ENCODE measurements around the gene MRO.
"Not testable (repeated sequence)": the region's sequence is repeated elsewhere in the genome, so short reads cannot be mapped to it uniquely, and the experiment has no call there.

The MRO gene

DNA sequence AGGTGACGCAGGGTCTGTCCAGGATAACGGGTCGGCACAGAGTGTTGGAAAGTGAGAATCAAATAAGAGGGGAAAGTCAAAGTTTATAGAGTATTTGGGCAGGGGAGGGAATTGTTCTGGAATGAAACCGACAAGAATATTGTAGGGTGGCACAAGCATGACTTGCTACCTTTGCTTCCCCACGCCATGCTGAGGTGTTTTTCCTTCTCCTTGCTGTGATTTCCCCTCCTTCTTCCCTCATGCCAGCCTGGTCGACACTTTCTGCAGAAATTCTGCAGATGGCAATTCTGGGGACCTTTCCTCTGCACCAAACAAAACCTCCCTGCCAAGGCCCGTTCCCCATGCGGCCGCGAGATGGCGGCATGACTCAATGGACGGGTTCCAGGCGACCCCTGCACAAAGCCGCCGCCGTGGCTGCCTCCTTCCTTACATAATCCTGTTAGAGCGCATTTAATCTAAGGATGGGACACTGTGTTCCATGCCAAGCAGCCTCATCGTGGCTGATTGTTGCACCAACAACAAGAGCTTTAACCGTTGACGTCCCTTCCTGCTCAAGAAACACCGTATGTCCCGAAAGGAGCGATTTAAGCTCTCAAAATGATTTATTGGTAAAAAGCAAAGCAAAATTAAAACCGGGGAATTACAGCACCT, at the start of gene MRO:
Gene MRO (minus strand): TSS at position 289 of the 651 bp plus-strand sequence. CDS start 10,616 bp downstream, outside the sequence.
- peak; percentile 4 for DNase-seq

DNA sequence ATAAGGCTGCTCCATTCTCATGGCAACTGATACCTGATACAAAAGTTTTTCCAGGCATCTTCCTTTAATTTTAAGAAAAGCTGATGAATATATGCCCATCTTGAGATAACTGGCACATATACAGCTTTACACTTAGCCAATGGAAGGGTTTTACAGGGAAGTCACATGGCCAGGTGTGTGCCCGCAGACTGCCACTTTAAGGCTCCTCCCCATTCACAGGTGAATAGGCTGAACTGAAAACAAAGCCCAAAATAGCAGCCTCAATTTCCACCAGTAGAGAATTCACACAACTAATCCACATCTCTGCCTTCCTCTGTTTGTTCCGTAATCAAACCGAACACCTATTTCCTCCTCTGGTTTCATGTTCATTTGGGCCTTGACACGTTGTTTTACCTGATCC, 49.3 kb upstream of the MRO start:
- no peak for DNase-seq

DNA sequence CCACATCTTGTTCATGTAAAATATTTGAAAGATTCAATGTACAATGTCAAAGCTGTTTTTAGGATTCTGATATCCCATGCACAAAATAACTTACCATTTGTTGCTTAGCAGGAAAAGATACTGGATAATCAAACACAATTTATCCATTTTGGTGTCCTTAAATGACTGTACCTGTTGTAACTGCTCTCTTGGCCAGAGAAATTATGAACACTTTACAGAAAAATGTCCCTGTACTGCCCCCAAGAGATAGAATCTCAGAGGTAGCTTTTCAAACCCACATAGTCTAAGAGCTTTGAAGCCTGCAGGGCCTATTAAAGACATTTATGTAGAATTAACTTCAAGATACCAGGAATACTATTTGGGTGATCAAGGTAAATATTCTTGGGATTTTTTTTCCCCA, 46.9 kb upstream of the MRO start:
- DNase-seq = no peak

DNA sequence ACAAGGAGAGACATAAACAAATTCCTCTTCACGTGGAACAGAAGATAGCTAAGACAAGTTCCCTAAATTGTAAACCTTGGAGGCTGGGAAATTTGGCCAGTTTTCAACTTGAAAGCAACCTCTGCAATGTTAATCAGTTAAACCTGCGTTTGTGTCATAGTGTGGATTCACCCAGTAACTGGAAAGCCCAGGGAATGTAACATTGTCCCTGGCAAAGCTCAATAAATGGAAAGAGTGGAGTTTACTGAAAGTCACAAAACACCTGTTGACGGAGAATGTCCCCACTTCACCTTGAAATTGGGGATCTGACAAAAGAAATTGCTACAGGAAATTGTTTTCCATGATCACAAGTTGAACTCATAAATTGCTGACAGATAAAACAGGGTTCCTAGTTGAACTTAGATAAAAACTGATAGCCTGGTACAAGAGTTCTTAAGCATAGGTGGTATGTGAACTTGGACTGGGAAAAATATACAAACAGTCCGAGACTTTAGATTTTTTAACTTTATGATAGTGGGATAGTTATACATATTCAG, 44.1 kb upstream of the MRO start:
- DNase-seq = no peak

DNA sequence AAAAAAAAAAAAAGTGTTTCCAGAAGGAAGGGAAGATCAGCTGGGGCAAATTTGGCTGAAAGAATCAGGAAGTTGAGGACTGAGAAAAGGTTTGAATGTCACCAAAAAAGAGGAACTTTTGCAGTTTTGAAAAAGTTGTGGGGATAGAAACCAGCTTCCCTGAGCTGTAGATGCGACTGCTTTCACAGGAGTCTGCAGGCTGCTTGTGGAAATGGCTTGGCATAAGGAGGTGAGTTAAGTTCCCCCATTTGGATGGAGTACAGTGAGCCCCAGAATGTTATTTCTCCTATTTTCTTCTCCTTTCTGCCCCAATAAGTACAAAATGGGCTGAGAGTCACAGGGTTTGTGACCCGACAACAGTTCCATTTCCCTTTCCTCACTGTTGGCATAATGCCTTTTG, 42.6 kb upstream of the MRO start:
- no peak for DNase-seq

DNA sequence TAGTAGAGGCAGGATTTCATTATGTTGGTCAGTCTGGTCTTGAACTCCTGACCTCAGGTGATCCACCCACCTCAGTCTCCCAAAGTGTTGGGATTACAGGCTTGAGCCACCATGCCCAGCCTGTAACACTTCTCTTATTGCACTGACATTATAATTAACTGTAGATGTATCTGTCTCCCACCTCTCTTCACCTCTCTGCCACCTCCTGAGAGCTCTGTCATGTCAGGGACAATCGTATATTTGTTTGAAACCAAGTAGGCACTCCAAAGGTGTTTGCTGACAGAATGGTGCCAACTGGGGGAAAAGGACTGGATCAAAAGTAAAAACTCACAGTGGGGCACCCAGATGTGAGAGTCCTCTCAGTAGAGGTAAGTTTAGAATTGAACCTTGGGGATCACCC, 41.8 kb upstream of the MRO start:
- DNase-seq = no peak

DNA sequence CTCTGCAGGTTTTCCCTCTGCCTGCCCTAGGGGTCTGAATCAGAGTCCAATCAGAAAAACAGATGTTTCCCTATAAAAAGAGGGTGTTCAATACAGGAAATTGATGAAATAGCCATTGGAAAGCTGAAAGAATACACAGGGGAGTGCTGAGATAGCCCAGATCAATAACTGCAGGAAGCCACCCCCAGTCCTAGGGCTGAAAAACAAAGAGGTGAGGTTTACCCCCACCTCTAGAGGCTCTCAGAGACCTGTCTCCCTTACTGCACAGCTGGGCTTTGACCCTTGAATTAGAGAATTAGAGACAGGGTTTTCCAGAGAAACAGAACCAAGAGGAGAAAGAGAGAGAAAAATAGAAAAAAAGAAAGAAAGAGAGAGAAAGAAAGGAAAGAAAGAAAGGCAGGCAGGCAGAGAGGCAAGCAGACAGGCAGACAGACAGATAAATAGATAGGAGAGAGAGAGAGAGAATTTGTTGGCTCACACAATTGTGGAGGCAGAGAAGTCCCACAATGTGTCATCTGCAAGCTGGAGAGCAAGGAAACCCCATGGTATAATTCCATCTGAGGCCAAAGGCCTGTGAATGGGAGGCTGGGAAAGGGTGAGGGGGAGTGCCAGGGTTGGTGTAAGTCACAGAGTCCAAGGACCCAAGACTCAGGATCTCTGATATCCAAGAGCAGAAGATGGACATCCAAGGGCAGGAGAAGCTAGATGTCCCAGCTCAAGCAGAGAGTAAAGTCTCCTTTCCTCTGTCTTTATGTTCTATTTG, 40.2 kb upstream of the MRO start:
- DNase-seq = no peak

DNA sequence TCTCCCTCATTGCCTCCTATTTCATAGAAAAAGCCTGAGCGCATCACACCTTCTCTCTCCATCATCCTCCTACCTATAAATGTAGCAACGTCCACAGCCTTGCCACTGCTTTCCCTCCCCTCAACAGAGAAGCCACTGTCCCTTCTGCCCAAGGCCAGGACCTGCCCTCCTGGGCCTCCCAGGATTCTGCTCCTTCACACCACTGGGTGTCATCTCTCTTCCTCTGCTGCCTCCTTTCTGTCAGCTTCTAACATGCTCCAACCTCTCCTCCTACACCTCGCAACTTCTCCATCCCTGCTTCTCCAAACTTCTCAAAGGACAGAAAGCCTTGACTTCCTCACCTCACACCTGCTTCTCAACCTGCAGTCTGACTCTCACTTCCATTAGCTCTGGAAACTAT, 37.9 kb upstream of the MRO start:
- DNase-seq = no peak

DNA sequence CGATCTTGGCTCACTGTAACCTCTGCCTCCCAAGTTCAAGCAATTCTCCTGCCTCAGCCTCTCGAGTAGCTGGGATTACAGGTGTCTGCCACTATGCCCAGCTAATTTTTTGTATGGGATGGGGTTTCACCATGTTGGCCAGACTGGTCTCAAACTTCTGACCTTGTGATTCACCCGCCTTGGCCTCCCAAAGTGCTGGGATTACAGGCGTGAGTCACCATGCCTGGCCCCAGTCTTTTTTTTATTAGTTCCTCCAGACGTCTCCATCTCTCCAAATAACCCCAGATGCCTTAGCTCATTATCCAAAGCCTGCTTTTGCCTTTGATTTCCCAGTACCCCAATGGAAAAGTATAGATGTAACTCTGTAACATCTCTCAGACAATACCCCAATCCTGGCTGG, 37.4 kb upstream of the MRO start:
- DNase-seq = not testable (repeated sequence)

DNA sequence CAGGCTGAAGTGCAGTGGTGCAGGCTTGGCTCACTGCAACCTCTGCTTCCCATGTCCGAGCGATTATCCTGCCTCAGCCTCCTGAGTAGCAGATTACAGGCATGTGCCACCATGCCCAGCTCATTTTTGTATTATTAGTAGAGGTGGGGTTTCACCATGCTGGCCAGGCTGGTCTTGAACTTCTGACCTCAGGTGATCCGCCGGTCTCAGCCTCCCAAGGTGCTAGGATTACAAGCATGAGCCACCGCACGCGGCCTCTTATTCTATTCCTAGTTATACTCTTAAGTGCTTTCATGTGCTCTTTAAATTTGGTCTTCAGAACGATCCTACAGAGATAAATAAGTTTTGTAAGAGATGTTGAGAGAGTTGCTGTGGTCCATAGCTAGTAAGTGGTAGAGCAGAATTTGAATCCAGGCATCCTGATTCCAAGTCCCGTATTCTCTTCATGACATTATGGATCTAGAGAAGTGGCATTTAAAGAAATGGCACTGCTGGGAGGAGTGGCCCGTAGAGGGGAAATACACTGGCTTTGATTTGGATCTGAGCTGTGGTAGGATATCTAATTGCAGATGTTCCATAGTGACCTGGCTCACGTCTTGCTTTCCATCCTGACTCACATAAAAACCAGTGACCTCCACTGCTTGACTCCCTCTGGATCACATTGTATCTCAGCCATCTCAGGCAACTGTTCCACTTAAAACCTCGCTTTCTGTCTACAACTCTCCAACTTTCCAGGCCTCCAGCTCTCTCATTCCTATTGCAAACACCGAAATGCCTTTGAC, 36.4 kb upstream of the MRO start:
- no peak for DNase-seq

DNA sequence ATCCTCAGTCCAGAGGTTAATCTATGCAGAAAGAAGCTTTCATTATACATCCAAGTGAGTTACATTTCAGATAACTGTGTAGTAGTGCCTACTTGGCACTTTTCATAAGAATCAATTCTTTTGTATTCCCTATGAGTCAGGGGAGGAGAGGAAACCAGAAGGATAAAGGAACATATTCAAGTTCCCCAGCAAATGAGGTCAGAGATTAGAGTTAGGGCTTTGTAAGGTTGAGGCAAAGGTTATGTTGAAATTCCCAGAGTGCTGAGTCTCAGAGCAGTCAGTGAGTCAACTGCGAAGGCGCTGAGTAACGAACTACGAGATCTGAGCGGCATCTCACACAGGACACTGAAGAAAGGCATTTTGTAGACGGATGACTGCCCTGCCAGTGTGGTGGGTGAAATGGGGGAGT, 34.1 kb upstream of the MRO start:
- DNase-seq = no peak

DNA sequence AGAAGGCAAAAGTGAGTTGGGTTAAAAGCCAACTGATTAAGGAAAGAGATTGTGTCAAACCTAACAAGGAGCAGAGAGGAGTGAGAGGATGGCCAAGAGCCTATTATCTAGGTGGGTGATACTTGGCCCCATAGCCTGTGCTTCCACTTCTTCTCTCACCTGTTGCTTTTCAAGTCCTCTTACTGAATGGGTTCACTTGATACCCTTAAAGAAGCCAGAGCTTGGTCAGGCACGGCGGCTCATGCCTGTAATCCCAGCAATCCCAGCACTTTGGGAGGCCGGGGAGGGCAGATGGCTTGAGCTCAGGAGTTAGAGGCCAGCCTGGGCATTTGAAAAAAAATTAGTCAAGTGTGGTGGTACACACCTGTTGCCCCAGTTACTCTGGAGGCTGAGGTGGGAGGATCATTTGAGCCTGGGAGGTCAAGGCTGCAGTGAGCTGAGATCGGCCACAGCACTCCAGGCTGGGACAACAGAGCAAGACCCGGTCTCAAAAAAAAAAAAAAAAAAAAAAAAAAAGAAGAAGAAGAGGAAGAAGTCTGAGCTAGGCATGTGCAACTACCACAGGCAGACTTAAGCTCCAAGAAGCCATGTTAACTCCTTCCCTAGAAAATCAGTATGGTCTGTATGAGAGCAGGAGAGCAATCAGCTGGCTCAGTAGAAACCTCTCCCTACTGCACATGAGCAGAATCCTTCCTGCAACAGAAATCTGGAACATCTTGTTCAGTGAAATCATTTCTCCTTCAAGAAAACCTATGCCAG, 30.7 kb upstream of the MRO start:
- no peak for DNase-seq

DNA sequence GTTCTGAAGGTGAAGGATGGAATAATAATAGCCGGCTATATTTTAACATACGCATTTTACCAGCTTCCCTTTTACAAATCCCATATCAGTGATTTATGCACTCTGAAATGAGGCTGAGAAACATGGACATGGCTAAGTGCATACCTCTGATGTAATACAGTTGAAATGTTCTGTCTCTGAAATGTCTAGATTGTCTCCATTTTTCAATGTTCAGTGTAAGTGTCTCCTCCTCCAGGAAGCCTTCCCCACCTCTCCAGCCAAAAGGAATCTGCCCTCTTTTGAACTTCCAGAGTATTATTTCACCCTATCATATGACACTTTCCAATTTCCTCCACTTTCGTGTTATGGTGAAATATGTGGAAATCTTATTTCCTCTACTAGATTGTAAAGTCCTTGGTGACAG, 29.6 kb upstream of the MRO start:
- no peak for DNase-seq

DNA sequence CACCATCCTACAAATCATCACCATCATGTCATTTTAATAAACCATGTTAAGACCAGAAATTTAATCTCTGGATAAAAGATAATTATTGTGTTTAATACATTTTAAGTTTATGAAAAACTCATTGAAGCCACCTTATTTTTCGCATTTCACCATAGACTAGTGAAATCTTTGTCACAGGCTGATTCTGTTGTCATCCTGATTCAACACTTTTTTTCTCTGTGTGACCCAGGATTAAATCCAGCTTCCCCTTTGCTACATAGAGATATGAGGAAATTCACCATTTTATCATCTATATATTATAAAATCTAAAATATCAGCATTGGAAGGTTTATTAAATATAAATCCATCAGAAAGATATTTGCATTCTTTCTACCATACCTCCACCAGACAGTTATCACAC, 29.2 kb upstream of the MRO start:
- no peak for DNase-seq

DNA sequence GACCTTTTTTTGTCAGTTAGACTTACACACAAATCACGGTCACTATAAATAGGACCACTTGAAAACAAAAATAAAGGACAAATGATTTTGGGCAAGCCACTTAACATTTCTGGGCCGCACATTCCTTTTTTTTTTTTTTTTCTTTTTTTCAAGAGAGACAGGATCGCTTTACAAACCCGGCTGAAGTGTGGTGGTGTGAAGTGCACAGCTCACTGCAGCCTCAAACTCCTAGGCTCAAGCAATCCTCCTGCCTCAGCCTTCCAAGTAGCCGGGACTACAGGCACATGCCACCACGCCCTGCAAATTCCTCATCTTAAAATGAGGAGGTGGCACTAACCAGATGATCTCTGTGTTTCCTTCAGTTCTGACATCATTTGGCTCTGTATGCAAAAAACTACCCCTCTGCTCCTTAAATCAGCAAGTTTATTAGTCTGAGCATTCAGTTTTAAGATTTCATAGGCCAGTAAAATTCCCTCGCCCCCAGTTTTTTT, 28.3 kb upstream of the MRO start:
- DNase-seq = no peak

DNA sequence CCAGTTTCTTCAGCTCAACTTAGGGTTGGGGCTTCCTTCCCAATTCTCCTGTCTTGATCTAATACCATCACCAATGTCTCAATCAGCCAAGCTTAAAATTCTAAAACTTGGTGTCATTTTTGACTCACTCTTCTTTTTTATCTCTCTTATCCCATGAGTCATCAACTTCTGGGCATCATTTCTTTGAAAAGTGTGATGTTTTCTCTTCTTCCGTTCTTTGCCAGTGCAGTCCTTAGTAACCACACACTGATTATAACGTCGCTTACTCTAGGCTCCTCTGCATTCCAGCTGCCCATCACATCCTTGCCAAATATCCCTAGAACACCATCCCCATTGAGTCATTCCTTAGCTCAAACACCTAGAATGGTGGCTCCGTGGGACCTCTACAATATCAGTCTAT, 27.4 kb upstream of the MRO start:
- DNase-seq = no peak

DNA sequence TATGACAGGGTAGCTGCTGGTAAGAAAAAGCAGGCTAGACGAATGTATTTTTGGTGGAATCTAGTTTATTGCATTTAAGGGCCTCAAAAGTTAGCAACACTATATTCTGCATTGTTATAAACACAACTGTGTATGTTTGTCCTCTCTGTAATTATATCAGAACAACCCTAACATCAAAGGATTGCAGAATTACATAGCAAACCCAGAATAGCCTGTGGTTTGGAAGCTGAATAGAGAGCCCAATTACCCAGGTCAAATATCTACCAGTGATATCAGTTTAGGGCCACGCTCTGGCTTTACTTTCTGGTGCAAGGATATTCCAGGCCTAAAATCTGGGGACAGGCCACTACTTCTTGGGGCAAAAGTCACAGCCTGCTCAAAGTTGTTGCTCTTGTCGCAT, 25.1 kb upstream of the MRO start:
- DNase-seq = no peak

DNA sequence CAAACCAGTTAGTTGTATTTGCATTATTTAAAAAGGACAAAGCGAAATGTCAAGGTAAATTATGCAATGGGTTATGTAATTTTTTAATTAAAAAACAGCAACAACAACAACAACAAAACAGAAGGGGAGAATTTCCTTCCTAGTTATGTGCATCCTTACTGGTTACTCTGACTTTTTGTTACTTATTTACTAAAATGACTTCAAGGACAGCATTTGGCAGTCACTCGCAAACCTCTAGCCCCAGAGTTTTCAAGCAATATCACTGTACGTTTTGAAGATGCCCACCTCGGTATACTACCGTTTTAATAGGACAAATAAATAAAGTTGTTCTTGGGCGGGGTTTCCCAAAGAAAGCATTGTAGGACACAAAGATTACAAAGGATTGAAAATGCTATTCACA, 24.7 kb upstream of the MRO start:
- no peak for DNase-seq

DNA sequence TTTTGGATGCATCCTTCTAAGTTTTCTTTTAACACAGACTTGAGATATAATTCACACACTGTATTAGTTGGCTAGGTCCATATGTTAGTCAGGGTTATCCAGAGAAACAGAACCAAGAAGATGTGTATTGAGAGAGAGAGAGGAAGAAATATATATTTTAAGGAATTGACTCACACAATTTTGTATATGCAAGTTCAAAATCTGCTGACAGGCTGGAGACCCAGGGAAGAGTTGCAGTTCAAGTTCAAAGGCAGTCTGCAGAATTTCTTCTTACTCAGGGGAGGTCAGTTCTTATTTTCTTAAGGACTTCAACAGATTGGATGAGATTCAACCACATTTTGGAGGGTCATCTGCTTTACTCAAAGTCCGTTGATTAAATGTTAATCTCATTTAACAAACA, 23.0 kb upstream of the MRO start:
- DNase-seq = no peak

DNA sequence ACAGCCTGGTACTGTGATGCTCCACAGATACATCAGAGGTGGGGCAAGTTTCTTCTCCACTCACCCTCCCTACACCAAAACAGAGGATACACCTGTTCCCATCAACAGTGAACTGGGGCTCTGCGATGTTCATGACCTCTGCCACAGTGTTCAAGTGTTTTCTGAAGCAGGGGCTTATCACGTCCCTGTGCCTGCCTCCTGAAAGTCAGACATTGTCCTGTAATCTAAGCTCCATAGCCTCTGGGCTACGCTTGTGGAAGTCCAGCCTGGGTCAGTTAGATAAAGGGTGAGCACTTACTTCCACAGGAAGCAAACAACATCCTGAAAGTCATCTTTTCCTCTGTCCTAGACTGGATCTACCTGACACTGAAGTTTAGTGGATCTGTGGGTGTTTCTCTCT, 20.2 kb upstream of the MRO start:
- DNase-seq = no peak

DNA sequence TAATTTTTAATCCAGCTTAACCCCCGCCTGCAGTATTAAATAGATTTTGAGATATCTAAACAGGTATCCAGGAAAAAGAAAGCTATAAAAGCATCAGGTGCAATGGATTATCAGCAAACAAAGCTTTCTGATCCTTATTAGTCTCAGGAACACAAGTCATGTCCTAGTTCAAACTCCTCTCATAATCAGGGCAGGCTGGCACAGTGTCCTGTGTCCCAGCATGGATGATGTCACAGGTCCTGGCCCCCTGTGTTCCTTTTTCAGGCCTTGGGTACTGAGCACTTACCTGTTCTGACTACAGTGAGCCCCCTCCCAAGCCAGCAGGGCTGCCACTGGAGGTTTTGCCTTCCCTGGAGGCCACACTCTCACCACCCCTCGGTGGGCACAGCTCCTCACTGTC, 19.5 kb upstream of the MRO start:
- DNase-seq = no peak

DNA sequence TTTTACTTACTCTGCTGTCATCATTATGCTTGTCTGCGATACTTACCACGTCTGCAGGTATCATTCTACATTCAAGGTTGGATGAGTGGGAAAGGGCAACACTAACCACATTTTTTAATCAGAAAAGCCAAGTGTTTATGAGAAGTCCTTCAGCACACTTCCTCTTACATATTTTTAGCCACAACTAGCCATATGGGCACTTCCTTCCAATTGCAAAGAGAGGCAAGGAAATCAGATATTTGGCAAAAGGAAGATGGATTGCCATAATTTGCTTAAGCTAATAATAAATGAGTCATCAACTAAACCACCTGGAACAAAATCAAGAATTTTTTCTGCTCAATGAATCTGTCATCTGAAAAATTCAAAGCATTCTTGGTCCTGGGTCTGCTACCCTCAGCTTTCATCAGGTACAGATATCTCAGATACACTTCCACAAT, 16.7 kb upstream of the MRO start:
- DNase-seq = no peak

DNA sequence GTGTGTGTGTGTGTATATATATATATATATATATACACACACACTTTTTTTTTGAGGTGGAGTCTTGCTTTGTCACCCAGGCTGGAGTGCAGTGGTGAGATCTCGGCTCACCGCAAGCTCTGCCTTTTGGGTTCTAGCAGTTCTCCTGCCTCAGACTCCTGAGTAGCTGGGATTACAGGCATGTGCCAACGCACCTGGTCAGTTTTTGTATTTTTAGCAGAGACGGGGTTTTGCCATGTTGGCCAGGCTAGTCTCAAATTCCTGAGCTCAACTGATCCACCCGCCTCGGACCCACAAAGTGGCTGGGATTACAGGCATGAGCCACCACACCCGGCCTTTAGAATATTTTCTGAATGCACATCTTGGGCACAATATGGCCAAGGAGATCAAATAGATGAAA, 13.7 kb upstream of the MRO start:
- not testable (repeated sequence) for DNase-seq
